DMS153 treated with DMSO at 0.1 percent for 48 hours (cell line): ENCODE results near the gene DGKA.
"Not testable (repeated sequence)": the region's sequence is repeated elsewhere in the genome, so short reads cannot be mapped to it uniquely, and the experiment has no call there.

Experiments
- DNase-seq: peaks from one replicate; lab custom pipeline; 2025; ENCODE audit not compliant: unreplicated experiment; lab: John Stamatoyannopoulos, UW

Gene DGKA

GRCh38 chr12:55930771-55931316 is at the start of gene DGKA:
Gene DGKA (plus strand): TSS chr12:55931162. CDS start chr12:55936504, 5,342 bp downstream.
- peak; percentile 48 for DNase-seq

- DNase-seq, result no peak
Measured at GRCh38 chr12:55885113-55885512, 45.8 kb upstream of the DGKA start.

DNA sequence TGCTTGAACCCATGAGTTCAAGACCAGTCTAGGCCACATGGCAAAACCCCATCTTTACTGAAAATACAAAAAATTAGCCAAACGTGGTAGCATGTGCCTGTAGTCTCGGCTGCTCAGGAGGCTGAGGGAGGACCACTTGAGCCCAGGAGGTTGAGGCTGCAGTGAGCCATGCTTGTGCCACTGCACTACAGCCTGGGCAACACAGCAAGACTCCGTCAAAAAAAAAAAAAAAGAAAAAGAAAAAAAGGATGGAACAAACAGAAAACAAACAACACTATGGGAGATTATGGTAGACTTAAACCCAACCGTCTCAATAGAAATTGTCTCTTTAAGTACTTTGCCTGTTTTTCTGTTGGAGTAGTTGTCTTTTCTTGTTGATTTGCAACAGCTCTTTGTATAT is 39.7 kb upstream of the DGKA start:
- DNase-seq, result no peak

- no peak for DNase-seq
Measured at GRCh38 chr12:55893723-55894122, 37.2 kb upstream of the DGKA start.

DNA sequence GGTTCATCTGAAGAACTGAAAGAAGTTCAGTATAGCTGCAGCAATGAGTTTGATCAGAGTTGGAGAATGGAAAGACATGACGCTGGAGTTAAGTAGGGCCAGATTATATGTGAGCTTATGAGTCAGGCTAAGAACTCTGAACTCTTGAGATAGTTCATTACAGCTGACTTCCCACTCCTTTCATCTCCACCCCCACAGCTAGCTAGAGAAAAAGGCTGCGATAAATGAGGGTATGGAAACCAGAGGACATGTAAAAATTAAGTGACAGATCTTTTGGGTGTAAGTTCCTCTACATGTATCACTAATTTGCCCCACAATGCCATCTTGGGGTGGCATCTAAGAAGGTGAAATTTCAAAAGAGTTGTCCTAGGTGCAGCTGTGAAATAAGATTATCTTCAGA is 31.9 kb upstream of the DGKA start:
- DNase-seq, result no peak

DNA sequence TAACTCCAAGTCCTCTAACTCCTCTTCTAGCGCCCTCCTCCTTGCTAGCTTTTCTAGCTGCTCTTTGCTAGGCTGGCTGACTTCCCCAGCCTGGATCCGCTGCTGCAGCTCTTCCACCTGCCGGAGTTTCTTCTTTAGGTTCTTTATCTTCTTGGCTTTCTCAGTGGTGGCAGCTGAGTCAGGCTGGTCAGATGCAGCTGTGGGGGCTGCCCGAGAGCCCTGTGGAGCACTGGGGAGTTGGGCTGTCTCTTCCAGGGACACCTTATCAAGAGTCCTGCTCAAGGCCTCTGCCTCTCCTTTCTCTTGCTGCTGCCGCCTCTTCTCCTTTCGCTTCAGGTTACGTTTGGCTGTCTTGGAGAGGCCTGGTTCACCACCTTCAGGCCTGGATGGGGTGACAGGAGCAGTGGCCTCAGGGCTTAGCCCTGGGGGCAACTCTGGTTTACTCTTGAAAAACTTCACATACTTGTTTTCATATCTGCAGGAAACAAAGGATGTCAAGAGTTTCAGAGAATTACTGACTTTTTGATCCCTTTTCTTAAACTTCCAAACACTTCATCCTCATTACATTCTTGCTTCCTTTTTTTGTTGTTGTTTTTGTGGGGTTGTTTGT is 29.0 kb upstream of the DGKA start:
- DNase-seq, result no peak

- DNase-seq, result no peak
Measured at GRCh38 chr12:55906056-55906455, 24.9 kb upstream of the DGKA start.

DNA sequence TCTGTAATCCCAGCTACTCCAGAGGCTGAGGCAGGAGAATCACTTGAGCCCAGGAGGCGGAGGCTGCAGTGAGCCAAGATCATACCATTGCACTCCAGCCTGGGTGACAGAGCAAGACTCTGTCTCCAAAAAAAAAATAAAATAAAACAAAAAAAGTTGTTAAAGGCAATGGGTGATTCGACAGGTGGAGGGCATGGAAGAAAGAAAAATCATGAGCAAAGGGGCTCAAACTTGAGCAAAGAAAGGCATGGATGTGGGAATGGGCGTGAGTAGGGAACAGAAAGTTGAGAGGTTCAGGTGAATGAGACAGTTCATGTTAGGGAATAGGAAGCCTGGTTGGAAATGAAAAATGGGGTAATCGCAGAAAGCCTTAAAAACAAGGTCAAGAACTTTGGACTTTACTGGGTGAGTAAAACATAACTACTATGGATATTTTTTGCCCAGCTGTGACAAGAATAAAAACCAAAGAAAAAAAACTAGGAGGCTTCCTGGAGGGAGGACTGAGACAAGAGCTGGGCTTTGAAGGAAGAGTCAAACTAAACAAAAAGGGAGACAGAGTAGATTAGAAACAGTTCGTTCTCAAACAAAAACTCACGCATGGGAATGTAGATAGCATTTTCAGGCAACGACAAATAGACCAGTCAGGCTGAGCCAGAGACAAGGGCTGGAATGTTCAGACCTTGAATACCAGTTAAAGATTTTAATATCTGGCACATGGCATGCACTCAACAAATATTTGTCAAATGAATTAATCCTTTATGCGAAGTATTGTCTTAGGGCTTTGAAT is 22.0 kb upstream of the DGKA start:
- no peak for DNase-seq

- DNase-seq, result no peak
Measured at GRCh38 chr12:55909513-55909884, 21.5 kb upstream of the DGKA start.

DNA sequence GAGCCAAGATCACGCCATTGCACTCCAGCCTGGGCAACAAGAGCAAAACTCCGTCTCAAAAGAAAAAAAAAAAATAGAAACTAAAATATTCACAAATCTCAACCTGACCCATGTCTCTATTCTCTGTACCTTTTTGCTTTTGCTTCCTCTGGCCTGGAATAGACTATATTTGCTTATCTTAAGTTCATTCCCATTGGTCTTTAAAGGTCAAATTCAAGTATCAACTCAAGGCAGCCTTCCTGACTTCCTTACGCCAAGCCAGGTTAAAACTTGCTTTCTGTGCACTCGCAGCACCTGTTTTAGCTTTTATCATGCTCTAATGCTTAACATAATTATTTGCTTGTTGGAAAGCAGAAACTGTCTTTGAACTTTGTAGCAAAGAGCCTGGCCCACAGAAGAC is 18.1 kb upstream of the DGKA start:
- no peak for DNase-seq

DNA sequence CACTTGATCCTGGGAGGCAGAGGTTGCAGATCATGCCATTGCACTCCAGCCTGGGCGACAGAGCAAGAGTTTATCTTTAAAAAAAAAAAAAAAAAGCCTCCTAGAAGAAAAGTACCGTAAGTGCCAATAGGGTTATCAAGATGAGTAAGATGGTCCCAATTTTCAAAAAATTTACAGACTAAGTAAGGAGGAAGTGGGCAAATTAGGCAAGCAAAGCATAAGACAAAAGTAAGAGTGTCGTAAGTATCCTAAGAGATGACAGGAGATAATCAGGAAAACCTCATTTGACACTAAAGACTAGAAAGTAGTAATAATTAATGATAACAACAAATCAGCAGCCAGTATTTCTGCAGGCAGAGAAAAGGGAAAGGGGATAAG is 15.5 kb upstream of the DGKA start:
- no peak for DNase-seq

GRCh38 chr12:55919032-55919431 is 11.9 kb upstream of the DGKA start:
- DNase-seq, result not testable (repeated sequence)

GRCh38 chr12:55922126-55922525 is 8.8 kb upstream of the DGKA start:
- DNase-seq, result no peak

- DNase-seq, result not testable (repeated sequence)
Measured at GRCh38 chr12:55923648-55924047, 7.3 kb upstream of the DGKA start.

DNA sequence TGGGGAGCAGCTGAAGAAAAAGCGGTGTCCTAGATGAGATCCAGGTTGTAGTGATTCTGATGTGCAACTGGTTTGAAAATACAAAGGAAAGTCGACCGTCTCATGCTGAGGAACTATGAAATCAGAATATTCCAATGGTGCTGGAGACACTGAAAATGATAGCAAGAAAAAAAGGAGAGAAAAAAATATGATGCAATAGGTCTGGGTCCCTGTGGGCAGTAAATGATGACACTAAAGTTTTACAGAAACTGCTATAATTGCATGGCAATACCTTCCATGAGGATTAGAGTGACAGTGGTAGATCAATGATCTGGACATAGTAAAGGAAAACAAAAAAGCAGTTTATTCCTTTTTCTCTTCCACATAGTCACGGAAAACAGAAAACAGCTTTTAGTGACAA is 5.6 kb upstream of the DGKA start:
- DNase-seq, result no peak

DNA sequence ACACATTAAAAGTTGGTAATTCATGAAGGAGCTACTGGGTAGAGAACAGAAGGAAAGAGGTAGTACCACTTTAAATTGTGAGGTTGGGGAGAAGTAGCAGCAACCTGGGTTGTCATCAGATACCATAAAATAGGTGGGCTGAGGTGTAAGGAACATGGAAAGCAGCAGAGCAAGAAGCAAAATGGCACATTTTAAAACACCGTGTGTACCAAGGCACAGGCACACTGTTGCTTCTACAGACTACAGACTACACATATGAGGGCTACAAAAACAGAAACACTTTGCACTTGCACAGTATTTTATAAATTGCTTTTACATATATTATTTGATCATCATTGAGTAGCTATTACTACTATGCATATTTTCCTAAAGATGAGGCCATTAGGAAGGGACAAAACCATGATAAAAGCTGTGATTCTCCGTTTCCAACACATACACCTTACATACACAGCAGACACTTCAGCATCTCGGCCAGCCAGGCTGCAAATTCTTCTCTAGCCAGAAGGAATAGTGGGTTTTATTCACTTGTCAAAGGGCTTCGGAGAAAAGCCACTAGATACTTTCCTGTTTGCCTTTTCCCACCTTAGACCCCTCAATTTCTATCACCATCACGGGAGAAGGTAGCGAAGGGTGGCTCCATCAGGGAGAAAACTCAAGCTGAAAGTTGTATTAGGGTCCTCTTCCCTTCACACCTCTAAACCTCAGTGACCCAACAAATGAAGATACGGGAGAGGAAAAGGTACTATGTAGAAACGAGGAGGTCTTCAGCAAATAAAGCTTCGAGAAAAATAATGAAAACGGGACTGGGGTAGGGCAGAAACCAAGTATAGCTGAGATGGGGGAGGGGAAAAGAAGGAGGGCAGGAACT is 4.9 kb upstream of the DGKA start:
- DNase-seq, result no peak

DNA sequence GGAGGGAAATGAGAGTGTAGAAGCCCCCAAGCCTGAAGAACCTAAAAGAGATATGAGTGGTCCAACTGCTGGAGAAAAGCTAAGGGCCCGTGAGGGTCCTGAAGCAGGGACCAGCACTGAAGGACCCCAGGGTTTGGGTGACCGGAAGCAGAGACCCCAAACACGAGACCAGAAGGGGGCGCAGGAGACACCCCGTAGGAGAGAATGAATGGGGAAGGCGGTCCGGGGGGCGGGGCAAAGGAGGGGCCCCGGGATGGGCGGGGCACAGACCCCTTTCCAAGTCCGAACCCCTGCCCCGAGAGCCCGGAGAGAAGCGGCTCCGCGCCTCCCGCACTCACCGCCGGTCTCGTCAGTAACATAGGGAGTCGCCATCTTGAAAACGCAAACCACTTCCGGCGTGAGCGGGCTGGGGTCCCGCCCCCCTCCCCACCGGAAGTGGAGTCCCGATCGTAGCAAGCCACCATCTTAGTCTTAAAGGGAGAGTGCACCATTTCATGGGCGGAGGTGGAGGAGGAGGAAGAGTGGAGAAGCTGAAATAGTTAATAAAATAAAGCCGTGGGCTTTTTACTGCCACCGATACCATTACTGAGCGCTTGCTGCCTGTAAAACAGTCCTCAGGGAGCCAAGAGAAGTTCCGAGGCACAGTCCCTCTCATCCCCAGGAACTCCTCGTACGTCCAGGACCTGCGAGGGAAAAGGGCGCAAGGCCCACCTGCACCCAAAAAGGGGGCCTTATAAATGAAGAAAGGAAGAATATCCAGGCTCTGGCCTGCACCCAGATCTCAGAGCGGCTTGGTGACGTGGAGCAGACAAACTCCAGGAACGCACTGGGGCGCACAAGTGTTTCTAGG is 4.0 kb upstream of the DGKA start:
- peak; percentile 72 for DNase-seq

DNA sequence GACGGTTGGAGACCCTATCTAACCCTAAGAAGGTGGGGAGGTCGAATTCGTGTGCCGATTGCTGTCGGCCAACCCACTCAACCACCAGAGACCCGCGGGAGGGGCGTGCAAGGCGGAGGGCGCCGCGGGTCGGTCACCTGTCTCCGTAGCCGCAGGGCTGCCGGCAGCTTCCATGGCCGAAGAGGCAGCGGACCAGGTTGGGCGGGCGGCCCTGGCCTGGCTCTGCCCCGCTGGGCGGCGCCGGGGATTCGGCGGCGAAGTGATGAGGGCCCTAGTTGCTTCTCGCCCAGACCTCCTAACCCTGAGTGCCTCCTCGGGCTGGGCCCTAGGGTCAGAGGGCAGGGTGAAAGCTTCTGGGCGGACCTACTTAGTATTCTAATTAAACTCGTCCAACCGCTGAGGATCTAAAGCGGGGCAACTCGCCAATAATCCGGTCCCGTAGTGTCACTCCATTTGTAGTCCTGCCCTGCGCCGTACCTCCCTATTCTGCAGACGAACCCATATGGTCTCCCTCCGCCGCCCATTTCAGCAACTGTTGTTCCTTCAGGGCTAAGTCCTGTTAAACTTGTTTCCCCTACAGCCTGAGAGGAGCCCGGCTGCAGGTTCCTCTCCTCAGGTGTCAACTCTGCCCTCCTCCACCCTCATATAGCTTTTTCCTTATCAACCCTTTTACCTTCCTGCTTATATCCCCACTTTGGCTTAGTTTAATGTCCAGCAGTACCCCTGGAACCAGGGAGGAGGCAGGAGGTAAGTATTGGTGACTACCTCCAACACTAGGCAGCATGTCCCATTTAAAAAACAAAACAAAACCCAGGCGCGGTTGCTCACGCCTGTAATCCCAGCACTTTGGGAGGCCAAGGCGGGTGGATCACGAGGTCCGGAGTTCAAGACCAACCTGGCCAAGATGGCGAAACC is 3.1 kb upstream of the DGKA start, which contains the start of gene PYM1:
Gene PYM1 (minus strand): TSS at position 307 of the 915 bp plus-strand sequence. CDS start 133 bp downstream, at position 174.
- peak; percentile 42 for DNase-seq

- DNase-seq, result no peak
Measured at GRCh38 chr12:55929306-55929791, 1.6 kb upstream of the DGKA start.
